ENCODE data around the gene C5orf22.

The C5orf22 gene

GRCh38 chr5:31553863-31554262 is 21.8 kb downstream of the C5orf22 start:
- no peaks in the 10 kb centered on the region for H3K9me3 ChIP-seq (ENCODE audit: insufficient read depth, low read depth, low read length)
- no peaks in the 10 kb centered on the region for H3K79me2 ChIP-seq (ENCODE audit: insufficient read depth, low read length)
- no peaks in the 10 kb centered on the region for H3K4me1 ChIP-seq (ENCODE audit: insufficient read depth, low read length, poor library complexity, severe bottlenecking)
- H3K4me2 ChIP-seq (ENCODE audit: low read depth, low read length, poor library complexity, severe bottlenecking): no peak overlapping the region
- H3K9ac ChIP-seq (ENCODE audit: low read depth, low read length, poor library complexity, severe bottlenecking): no peak overlapping the region
- no peaks in the 10 kb centered on the region for H4K20me1 ChIP-seq (ENCODE audit: insufficient read depth, low read length, poor library complexity, severe bottlenecking)
- H3K36me3 ChIP-seq (ENCODE audit: insufficient read depth, low read length): peaks cover 3% of the 10 kb centered on the region; the same call in 1 of the 2 replicates
- H3K4me3 ChIP-seq (ENCODE audit: low read length, poor library complexity, severe bottlenecking): no peak overlapping the region
- no peak overlapping the region for H2AFZ ChIP-seq (ENCODE audit: low read length)
- no peaks in the 10 kb centered on the region for H3K27me3 ChIP-seq (ENCODE audit: insufficient read depth, low read length, poor library complexity, severe bottlenecking)
- no peaks in the 10 kb centered on the region for H3K9me2 ChIP-seq (replicated peaks; ENCODE audit: low read depth, low read length)
- TF ChIP-seq CTCF (conservative IDR thresholded peaks at IDR 0.05; ENCODE audit: low read length) (no peak), EZH2phosphoT487 (IDR thresholded peaks at IDR 0.05; ENCODE audit: borderline replicate concordance) (no peak)
- H3F3A ChIP-seq (ENCODE audit: low read depth): no peaks in the 10 kb centered on the region

- H3K4me3 ChIP-seq (ENCODE audit: low read length, poor library complexity, severe bottlenecking): no peak overlapping the region
- no peak overlapping the region for H2AFZ ChIP-seq (ENCODE audit: low read length)
- H3K9me3 ChIP-seq (ENCODE audit: insufficient read depth, low read depth, low read length): no peaks in the 10 kb centered on the region
- no peaks in the 10 kb centered on the region for H3K9me2 ChIP-seq (replicated peaks; ENCODE audit: low read depth, low read length)
- H3K9ac ChIP-seq (ENCODE audit: low read depth, low read length, poor library complexity, severe bottlenecking): no peak overlapping the region
- no peaks in the 10 kb centered on the region for H3K4me1 ChIP-seq (ENCODE audit: insufficient read depth, low read length, poor library complexity, severe bottlenecking)
- peaks cover 3% of the 10 kb centered on the region; the same call in 1 of the 2 replicates for H3K36me3 ChIP-seq (ENCODE audit: insufficient read depth, low read length)
- H3K79me2 ChIP-seq (ENCODE audit: insufficient read depth, low read length): no peaks in the 10 kb centered on the region
- H3K4me2 ChIP-seq (ENCODE audit: low read depth, low read length, poor library complexity, severe bottlenecking): no peak overlapping the region
- H3F3A ChIP-seq (ENCODE audit: low read depth): no peaks in the 10 kb centered on the region
- H3K27me3 ChIP-seq (ENCODE audit: insufficient read depth, low read length, poor library complexity, severe bottlenecking): no peaks in the 10 kb centered on the region
- TF ChIP-seq CTCF (conservative IDR thresholded peaks at IDR 0.05; ENCODE audit: low read length) (no peak), EZH2phosphoT487 (IDR thresholded peaks at IDR 0.05; ENCODE audit: borderline replicate concordance) (no peak)
- no peaks in the 10 kb centered on the region for H4K20me1 ChIP-seq (ENCODE audit: insufficient read depth, low read length, poor library complexity, severe bottlenecking)
Observed at GRCh38 chr5:31554552-31554951, 22.5 kb downstream of the C5orf22 start.

GRCh38 chr5:31556461-31556860 is 24.4 kb downstream of the C5orf22 start:
- H3K9me2 ChIP-seq (replicated peaks; ENCODE audit: low read depth, low read length): no peaks in the 10 kb centered on the region
- no peaks in the 10 kb centered on the region for H3K9me3 ChIP-seq (ENCODE audit: insufficient read depth, low read depth, low read length)
- no peaks in the 10 kb centered on the region for H3F3A ChIP-seq (ENCODE audit: low read depth)
- no peak overlapping the region for H3K4me3 ChIP-seq (ENCODE audit: low read length, poor library complexity, severe bottlenecking)
- H2AFZ ChIP-seq (ENCODE audit: low read length): no peak overlapping the region
- no peak overlapping the region for H3K9ac ChIP-seq (ENCODE audit: low read depth, low read length, poor library complexity, severe bottlenecking)
- H3K27me3 ChIP-seq (ENCODE audit: insufficient read depth, low read length, poor library complexity, severe bottlenecking): no peaks in the 10 kb centered on the region
- no peaks in the 10 kb centered on the region for H3K79me2 ChIP-seq (ENCODE audit: insufficient read depth, low read length)
- TF ChIP-seq EZH2phosphoT487 (IDR thresholded peaks at IDR 0.05; ENCODE audit: borderline replicate concordance): no peak
- peaks cover 3% of the 10 kb centered on the region; the same call in 1 of the 2 replicates for H3K36me3 ChIP-seq (ENCODE audit: insufficient read depth, low read length)
- no peaks in the 10 kb centered on the region for H3K4me1 ChIP-seq (ENCODE audit: insufficient read depth, low read length, poor library complexity, severe bottlenecking)
- no peaks in the 10 kb centered on the region for H4K20me1 ChIP-seq (ENCODE audit: insufficient read depth, low read length, poor library complexity, severe bottlenecking)
- no peak overlapping the region for H3K4me2 ChIP-seq (ENCODE audit: low read depth, low read length, poor library complexity, severe bottlenecking)

- Histone ChIP-seq H3K4me2 (ENCODE audit: low read depth, low read length, poor library complexity, severe bottlenecking) (no peak overlapping the region), H2AFZ (ENCODE audit: low read length) (no peak overlapping the region), H4K20me1 (ENCODE audit: insufficient read depth, low read length, poor library complexity, severe bottlenecking) (no peaks in the 10 kb centered on the region), H3K79me2 (ENCODE audit: insufficient read depth, low read length) (no peaks in the 10 kb centered on the region), H3K36me3 (ENCODE audit: insufficient read depth, low read length) (no peaks in the 10 kb centered on the region), H3K9ac (ENCODE audit: low read depth, low read length, poor library complexity, severe bottlenecking) (no peak overlapping the region), H3K4me1 (ENCODE audit: insufficient read depth, low read length, poor library complexity, severe bottlenecking) (no peaks in the 10 kb centered on the region), H3K9me3 (ENCODE audit: insufficient read depth, low read depth, low read length) (no peaks in the 10 kb centered on the region), H3K27me3 (ENCODE audit: insufficient read depth, low read length, poor library complexity, severe bottlenecking) (no peaks in the 10 kb centered on the region), H3K4me3 (ENCODE audit: low read length, poor library complexity, severe bottlenecking) (no peak overlapping the region), H3K9me2 (replicated peaks; ENCODE audit: low read depth, low read length) (no peaks in the 10 kb centered on the region), H3F3A (ENCODE audit: low read depth) (no peaks in the 10 kb centered on the region)
- no peak for TF ChIP-seq EZH2phosphoT487 (IDR thresholded peaks at IDR 0.05; ENCODE audit: borderline replicate concordance)
- TF ChIP-seq CTCF (conservative IDR thresholded peaks at IDR 0.05; ENCODE audit: low read length): no peak
Observed at GRCh38 chr5:31559942-31560341, 27.8 kb downstream of the C5orf22 start.
